ENCODE results near the gene AK2.

DNA sequence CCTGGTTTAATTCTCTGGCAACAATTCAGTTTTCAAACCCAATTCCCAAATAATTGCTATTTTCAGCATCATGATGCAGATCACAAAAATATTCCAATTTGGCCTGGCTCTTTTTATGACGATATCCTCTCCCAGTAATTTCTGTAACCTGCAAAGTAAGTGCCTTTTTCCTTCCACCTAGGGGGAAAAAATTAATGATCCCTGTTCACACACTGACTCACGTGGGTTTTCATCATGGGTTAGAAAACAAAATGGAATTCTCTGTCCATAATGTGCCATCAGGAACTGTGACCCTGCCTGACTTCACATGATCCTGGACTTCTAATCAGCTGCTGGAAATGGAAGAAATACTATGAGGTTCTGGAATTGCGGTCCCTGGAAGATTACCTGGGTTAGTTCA is 24.5 kb downstream of the AK2 start:
- TF ChIP-seq, protein P1, sequence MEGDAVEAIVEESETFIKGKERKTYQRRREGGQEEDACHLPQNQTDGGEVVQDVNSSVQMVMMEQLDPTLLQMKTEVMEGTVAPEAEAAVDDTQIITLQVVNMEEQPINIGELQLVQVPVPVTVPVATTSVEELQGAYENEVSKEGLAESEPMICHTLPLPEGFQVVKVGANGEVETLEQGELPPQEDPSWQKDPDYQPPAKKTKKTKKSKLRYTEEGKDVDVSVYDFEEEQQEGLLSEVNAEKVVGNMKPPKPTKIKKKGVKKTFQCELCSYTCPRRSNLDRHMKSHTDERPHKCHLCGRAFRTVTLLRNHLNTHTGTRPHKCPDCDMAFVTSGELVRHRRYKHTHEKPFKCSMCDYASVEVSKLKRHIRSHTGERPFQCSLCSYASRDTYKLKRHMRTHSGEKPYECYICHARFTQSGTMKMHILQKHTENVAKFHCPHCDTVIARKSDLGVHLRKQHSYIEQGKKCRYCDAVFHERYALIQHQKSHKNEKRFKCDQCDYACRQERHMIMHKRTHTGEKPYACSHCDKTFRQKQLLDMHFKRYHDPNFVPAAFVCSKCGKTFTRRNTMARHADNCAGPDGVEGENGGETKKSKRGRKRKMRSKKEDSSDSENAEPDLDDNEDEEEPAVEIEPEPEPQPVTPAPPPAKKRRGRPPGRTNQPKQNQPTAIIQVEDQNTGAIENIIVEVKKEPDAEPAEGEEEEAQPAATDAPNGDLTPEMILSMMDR (IDR thresholded peaks at IDR 0.05), result no peak
- TF ChIP-seq POLR2A (IDR thresholded peaks at IDR 0.05), result no peak
